Anterior cingulate cortex (tissue), 58 donors: ENCODE measurements around the gene MAN1C1.

ENCODE experiments used
- DNase-seq, 58 donors: peaks; one replicate each; lab custom pipeline; 2025; lab: John Stamatoyannopoulos, UW

The MAN1C1 gene

DNA sequence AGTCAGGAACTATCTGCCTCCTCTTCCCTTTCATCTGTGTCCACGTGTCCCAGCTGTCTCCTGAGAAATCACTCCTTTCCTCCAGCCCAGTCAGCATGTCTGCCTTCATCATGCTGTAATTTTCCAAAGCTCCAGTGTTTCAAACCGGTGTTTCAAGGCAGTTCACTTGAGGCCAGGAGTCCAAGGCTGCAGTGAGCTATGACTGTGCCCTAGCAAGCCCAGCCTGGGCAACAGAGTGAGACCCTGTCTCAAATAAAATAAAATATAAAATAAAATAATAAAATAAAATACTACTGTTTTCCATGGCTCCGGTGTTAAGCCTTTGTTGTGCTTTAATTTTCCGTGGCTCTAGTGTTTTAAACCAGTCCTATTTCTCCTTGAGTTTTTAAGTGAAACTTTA is 175.5 kb downstream of the MAN1C1 start:
- no peak for DNase-seq

DNA sequence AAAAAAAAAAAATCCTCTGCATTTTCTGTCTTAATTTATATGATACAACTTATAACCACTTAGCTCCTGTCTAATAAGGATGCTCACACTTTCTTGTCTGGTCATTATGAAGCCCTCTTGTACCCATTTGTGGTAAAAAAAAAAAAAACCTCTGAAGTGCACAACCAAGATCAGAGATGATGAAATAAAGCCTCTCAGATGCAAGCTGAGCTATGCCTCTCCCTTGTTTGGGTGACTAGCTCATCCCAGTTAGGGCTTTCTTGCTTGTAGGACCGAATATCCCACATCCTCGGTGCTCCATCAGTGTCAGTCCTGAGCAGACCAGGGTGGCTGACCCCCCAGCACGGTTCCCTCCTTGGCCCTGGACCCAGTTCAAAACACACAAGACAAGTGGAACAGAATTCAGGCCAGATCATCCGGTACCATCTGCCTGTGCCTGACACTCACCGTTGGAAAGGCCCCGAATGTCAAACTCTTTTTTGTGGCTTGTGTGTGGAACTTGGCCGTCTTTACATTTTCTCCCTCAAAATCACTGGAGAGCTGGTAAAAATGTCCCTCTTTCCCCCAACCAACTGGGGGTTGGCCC is 177.1 kb downstream of the MAN1C1 start:
- DNase-seq: no peak

DNA sequence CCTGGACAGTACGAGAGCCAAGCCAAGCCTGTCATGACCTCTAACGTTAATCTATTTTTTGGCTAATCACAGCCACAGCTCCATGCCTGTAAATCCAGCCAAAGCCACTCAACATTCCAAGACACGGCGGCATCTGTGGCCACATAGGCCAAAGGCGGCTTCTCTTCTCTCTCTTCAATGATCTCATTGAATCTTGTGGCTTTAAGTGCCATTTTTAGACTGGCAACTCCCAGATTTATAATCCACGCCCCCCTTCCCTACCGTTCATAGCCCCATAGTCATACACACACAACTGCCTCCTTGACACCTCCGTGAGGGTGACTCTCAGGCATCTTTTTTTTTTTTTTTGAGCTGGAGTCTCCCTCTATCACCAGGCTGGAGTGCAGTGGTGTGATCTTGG is 177.7 kb downstream of the MAN1C1 start:
- no peak for DNase-seq

DNA sequence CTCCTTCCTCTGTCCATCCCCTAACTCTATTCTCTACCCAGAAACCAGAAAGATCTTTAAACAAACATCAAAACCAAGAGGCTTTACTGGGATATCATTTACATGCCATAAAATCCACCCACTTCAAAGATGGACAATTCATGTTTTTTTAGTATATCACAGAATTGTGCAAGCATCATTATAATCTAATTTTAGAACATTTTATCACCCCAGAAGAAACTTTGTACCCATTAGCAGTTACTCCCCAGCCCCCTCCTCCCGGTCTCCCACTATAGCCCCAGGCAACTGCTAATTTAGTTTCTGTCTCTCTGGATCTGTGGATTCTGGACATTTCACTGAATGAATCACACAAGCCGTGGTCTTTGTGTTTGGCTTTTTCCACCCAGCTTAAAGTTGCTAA is 178.6 kb downstream of the MAN1C1 start:
- DNase-seq: no peak

DNA sequence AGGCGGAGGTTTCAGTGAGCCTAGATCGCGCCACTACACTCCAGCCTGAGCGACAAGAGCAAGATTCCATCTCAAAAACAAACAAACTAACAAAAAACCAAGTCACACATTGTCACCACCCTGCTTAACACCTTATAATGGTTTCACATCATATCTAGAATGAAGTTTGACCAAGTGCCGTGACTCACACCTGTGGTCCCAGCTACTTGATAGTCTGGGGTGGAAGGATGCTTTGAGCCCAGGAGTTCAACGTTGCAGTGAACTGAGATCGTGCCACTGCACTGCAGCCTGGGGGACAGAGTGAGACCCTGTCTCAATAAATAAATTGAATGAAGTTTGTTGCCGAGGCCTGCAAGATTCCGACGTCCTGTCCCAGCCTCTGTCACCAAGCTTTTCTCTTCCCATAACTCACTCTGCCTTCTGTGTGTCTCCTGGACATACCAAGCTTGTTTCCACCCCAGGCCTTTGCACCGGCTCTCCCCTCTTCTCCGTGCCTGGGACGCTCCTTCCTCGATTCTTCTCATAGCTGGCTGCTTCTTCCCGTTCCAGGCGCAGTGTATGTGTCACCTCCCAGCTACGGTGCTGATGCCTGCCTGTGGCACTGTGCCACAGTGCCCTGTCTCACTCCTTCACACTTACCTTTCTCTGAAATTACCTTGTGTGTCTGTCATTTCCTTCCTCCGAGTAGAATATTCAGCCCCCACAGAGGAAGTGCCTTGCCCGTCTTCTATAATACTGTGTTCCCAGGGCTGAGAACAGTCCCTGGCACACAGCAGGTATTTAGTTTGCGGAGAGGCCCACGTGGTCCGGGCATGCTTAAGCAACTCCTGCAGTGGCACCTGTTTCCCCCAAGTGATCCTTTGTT is 179.6 kb downstream of the MAN1C1 start:
- DNase-seq: peak in 5 of 58 donors; percentile 45 to 74 (median 67)

DNA sequence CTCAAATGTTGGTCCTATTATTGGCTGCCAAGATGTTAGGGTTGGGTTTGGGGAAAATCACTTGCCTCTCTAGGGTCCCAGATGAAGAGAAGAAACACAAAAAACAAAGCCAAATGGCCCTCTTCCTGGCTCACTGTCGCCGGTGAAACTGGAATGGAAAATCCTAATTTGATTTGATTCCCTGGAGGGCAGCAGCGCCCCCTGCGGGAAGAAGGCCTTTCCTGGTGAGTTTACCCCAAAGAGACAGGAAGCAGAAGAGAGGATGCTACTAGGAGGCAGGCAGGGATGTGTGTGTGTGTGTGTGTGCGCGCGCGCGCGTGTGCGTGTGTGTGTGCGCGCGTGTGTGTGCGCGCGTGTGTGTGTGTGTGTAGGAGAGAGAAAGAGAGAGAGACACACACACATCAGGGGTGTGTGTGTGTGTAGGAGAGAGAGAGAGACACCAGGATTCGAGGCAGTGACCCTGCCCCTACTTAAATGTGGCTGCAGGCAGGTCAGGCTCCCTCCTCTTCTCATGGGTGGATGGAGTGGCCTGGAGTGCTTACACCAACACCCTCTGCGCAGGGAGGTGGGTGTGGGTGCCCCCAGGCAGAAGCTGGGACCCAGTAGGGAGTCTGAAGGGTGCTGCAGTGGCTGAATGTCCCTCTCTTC is 180.3 kb downstream of the MAN1C1 start:
- peak in 53 of 58 donors; percentile 31 to 90 (median 55) for DNase-seq

DNA sequence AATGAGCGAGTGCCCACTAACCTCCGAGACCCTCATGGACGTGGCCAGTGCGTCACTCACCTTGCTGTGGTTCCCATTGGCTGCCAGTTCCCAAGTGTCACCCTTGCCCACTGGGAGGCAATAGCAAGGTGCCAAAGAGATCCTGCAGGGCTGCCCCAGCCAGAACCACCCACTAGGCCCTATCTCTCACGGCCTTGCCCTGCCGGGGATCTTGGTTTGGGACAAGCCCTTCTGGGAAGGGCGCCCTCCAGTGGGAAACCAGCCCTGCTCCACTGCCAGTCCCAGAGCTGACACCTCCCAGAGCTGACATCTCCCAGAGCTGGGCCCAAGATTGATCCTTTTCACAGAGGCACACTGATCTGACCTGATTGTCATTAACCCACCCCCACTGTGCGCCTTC is 181.3 kb downstream of the MAN1C1 start:
- DNase-seq: no peak

DNA sequence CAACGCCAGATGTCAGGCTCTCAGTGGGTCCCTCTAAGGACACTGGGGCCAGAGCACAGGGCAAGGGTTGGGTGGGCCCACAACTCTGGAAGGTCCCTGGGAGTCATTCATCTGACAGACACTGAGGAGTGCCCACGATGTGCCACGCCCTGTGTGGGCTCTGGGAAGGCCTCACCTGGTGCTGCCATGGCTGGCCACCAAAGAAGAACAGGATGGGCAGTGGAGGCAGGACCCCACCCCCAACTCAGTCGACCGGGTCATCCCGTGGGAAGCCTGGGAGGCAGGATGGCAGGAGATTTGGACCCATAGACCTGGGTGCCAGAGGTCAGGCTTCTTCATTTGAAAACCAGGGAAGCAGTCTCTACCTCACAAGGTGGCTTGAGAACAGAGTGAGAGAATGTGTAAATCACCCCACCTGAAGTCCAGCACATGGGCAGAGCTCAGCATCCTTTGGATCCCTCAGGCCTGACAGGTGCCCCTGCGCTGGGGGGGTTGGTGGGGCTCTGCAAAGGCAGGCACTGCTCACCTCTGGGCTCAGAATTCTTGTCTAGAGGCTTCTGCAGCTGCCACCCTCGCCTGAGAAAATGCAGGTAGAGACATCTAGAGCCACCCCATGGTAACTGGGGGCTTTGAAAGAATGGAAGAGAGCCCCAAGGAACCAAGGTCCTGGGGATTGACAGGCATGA is 182.2 kb downstream of the MAN1C1 start:
- no peak for DNase-seq

DNA sequence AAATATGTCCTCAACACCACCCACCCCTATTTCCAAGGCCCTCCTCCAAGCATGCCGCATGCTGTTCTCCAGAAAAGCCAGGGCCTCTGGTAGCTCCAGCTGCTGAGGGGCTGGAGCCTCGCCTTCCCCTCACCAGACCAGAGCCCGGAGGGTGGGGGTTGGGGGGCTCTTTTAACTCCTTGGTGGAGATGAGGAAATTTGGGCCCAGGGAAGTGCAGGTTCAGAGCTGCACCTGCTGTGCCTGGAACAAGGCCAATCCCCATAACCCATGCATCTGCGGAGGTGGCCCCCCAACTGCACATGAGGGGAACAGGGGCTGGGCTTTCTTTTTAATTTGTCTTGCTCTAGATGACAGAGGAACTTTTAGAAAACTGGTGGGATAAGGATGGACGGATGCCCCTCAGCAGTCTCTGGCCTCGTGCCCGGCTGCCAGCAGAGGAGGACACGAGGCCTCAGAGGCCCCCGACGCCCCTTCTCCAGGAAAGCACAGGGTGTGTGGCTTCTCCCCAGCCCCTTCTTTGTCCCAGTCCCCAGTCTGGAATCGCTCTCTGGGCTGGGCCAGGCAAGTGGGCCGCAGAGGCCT is 182.9 kb downstream of the MAN1C1 start:
- peak in 1 of 58 donors; percentile 40 for DNase-seq

DNA sequence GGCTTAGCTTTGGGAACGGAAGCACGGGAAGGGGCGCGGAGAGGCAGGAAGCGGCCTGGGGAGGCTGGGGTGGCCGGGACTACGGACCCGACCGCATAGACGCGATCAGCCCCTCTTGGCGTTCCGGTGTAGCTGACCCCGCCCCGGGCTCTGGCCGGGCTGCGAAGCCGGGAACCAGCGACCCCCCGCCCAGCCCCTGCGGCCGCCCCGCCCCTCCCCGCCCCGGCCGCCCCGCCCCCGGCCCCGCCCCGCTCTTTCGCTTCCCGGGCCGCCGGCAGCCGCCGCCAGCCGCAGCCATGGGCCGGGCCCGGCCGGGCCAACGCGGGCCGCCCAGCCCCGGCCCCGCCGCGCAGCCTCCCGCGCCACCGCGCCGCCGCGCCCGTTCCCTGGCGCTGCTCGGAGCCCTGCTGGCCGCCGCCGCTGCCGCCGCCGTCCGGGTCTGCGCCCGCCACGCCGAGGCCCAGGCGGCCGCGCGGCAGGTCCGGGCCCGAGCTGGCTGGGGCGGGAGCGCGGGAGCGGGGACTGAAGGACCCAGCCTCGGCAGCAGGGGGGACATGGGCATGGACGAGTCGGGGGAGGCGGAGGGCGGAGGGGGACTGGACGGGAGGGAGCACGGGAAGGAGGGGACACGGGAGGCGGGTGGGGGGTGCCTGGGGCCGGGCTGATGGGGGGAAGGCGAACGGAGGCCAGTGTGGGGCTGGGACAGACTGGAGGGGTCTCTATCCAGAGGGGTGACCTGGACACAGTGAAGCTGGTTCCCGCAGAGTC is 183.5 kb downstream of the MAN1C1 start, which contains the start of gene SELENON:
Gene SELENON, plus strand, starts transcription at position 259 of the 768 bp plus-strand sequence. Its CDS starts 38 bp downstream, at position 297.
- DNase-seq: peak in 28 of 58 donors; percentile 14 to 61 (median 34)

DNA sequence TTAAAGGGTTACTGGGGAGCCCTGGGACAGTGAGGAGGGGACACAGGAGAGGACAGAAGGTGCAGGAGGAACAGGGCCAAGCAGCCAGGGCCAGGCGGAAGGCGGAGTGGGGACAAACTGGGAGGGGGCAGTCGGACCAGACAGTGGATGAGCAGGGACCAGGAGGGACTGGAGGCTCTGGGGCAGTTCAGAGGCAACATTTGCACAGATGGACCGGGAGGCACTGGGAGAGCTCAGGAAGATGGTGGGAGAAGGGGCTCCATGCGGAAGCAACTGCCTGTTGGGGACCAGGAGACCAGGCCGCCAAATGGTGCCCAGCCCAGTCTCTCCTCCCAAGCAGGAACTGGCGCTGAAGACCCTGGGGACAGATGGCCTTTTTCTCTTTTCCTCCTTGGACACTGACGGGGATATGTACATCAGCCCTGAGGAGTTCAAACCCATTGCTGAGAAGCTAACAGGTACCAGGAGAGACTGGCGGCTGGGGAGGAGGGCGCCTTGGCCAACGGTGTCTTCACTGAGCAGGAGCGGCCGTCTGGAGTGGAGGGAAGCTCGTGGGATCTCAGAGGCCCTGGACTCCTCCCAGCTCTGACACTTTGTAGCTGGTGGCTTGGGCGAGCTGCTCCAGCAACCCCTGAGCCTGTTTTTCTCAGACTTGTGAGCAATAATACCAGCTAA is 184.2 kb downstream of the MAN1C1 start:
- DNase-seq: peak in 4 of 58 donors; percentile 6 to 50 (median 34)

DNA sequence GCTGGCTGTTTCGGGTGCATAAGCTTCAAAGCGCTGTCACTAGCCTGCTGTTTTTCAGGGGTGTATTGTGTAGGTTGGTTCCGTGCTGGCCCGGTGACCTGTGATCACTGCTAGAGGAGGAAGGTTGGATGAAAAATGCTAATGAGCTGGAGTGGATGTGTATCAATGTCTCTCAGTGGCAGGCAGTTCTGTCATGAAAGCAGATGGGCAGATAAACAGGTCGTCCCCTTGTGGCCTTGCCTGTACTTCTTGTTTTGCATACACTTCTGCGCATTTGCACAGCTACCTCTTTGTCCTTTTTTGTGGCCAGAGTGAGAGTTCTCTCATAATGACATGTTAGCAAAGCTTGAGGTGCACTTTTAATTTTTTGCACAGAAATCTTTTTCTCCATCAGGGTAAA is 186.3 kb downstream of the MAN1C1 start:
- no peak for DNase-seq

DNA sequence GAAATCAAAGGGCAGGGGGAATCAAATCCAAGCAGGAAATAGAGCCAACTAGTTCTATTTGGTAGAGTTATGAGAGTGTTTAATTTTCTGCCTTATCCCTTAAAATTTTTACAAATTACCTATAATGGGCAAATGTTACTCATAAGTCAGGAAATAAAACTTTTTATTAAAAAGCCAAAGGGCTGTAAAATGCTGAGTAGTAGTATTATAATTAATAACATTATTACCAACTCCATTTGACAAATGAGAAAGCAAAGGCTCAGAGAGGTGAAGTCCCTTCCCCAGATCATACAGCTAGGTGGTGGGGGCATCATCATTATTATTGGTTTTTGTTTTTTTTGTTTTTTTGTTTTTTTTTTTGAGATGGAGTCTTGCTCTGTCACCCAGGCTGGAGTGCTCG is 186.8 kb downstream of the MAN1C1 start:
- no peak for DNase-seq

DNA sequence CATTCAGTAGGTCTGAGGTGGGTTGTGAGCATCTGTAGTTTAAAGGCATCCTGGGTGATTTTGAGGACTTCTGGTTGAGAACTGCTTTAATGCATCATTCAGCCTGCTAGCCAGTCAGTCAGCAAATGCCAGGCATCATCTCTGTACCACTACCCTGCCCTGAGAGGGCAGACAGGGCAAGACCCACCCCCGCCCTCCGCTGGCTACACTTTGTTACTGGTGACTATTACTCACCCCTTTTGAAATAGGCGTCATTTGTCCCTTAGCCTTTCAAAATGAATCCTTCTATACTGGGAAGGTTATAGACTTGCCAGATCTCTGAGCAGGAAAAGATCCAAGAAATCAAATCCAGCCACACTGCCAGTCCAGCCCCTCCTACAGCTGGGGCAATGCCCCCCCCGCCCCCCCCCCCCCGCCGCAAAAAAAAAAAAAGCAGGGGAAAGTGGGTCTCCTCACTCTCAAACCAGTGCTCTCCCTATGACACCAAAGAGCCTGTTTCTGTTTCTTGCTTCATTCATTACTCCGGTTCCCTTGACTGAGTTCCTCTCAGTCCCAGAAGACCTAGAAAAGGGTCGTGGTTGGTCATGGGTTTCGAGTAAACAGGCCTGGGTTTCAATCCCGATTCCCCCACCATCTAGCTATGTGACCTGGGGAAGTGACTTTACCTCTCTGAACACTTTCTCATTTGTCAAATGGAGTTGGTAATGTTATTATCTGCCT is 187.8 kb downstream of the MAN1C1 start:
- DNase-seq: no peak

DNA sequence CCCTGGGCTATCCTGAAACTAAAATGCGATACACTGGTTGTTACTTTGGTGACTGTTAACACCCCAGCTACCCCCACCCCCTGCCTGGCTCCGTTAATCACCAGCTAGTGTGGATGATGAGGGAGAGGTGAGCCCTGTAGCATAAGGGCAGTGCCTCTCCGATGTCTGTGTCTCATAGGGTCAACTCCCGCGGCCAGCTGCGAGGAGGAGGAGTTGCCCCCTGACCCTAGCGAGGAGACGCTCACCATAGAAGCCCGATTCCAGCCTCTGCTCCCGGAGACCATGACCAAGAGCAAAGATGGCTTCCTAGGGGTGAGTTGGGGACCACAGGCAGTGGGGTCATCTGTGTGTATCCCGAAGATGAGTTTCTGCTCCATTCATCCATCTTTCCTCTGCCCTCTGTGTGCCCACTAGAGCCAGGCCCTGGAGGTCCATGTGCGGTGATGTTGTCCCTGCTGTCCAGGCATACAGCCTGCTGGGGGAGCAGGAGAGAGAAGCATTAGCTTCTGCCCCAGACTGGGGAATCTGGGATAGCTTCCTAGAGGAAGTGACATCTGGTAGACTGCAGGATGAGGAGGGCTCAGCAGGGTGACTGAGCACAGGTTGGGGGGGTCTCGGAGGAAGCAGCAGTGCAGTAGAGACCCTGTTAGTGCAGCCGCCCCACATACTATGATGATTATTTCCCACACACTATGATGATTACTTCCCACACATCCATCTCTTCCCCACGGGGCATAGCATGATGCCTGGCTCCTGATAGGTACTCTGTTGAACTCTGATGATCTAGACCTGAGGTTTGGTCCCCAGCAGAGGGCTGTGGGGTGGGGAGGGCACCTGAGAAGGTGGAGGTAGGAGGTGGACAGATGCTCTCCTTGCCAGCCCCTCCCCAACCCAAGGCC is 188.6 kb downstream of the MAN1C1 start:
- DNase-seq: no peak

DNA sequence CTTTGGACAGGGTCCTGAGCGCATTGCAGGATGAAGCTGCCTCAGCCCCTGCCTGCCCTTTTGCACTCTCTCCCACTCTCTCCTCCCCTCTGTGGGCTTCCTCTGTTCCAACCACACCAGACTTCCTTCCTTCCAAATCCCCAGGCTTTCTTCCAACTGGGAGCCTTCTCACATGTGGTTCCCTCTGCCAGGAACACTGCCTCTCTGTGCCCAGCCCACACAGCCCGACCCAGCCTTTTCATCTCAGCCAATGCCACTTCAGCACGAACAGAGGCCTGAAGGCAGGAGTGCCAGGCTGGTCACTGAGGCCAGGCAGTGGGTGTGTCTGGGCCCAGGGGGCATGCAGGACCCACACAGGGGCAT is 189.3 kb downstream of the MAN1C1 start:
- peak in 53 of 58 donors; percentile 24 to 91 (median 67) for DNase-seq

DNA sequence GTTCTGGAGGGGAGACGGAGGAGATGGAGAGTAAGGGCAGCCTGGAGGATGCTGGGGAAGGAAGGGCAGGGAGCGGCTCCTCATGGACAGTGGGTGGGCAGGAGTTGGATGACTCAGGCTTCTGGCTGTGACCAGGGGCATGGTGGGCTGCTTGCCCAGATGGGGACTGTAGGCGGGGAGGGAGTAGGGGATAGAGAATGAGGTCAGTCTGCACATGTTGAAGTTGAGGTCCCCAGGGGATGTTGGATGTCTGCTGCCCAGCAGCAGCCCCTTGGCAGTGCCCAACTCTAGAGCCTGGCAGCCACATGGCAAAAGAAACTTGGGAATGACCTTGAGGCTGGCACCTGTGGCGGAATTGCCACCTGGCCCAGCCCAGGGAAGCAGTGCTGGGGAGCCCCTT is 189.8 kb downstream of the MAN1C1 start:
- DNase-seq: peak in 22 of 58 donors; percentile 17 to 68 (median 40)
